VCaP (cell line): ENCODE results near the gene PITPNC1.
A peak's percentile ranks its signal among the peaks of the same experiment; 100 is the strongest.
"Not testable (repeated sequence)": the region's sequence is repeated elsewhere in the genome, so short reads cannot be mapped to it uniquely, and the experiment has no call there.

ENCODE experiments used
- H3K27ac ChIP-seq: fragments of 450-650 bp; 2 replicates; pipeline ENCODE4 v1.5.1; 2017
- TF ChIP-seq, protein P1 (sequence below): fragments of 450-650 bp; conservative IDR thresholded peaks from 2 replicates; pipeline ENCODE4 v1.5.1; 2017; ENCODE audit warnings: mild to moderate bottlenecking, moderate library complexity

PITPNC1 gene

GRCh38 chr17:67629971-67630320 lies 252.9 kb downstream of the PITPNC1 start:
- 0 out of 2 replicates have a peak overlapping the region, but pooled peaks have one; percentile 4 for H3K27ac ChIP-seq
- TF ChIP-seq, protein P1, sequence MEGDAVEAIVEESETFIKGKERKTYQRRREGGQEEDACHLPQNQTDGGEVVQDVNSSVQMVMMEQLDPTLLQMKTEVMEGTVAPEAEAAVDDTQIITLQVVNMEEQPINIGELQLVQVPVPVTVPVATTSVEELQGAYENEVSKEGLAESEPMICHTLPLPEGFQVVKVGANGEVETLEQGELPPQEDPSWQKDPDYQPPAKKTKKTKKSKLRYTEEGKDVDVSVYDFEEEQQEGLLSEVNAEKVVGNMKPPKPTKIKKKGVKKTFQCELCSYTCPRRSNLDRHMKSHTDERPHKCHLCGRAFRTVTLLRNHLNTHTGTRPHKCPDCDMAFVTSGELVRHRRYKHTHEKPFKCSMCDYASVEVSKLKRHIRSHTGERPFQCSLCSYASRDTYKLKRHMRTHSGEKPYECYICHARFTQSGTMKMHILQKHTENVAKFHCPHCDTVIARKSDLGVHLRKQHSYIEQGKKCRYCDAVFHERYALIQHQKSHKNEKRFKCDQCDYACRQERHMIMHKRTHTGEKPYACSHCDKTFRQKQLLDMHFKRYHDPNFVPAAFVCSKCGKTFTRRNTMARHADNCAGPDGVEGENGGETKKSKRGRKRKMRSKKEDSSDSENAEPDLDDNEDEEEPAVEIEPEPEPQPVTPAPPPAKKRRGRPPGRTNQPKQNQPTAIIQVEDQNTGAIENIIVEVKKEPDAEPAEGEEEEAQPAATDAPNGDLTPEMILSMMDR: peak; percentile 71

- H3K27ac ChIP-seq: not testable (repeated sequence)
These were observed 253.8 kb downstream of the PITPNC1 start for GRCh38 chr17:67630836-67631235.

DNA sequence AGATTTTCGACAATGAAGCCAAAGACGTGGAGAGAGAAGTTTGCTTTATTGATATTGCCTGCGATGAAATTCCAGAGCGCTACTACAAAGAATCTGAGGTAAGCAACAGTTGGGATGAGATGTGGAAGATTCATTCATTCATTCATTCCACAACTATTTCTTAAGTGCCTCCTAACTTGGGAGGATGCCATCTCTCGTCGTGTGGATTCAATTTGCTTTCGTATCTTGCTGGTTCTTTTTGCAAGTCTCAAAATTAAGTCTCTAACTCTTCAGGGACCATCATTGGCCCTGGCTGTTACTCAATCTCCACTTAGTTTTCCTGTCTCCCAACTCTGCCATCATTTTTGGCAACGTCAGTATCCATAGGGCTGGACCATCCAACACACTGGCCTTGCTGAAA lies 255.1 kb downstream of the PITPNC1 start:
- no peak overlapping the region for H3K27ac ChIP-seq
- TF ChIP-seq, protein P1: no peak

GRCh38 chr17:67633751-67634211 lies 256.7 kb downstream of the PITPNC1 start:
- no peak overlapping the region for H3K27ac ChIP-seq
- TF ChIP-seq, protein P1: no peak

DNA sequence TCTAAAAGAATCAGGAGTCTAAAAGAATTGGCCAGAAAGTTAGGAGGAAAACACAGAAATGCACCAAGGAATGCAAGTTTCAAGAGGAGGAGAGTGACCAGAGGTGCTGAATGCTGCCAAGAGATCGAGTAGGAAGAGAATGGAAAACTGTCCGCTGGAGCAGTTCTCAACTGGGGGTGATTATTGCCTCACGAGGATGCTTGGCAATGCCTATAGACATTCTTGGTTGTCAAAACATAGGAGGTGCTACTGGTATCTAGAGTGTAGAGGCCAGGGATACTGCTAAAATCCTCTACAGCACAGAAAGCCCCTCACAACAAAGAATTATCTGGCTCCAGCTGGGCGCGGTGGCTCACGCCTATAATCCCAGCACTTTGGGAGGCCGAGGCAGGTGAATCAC lies 258.6 kb downstream of the PITPNC1 start:
- TF ChIP-seq, protein P1: no peak
- H3K27ac ChIP-seq: peak overlapping the region; percentile 97; the same call in 1 of the 2 replicates

GRCh38 chr17:67636312-67636711 lies 259.2 kb downstream of the PITPNC1 start:
- peak overlapping the region; percentile 97 for H3K27ac ChIP-seq
- TF ChIP-seq, protein P1: no peak

DNA sequence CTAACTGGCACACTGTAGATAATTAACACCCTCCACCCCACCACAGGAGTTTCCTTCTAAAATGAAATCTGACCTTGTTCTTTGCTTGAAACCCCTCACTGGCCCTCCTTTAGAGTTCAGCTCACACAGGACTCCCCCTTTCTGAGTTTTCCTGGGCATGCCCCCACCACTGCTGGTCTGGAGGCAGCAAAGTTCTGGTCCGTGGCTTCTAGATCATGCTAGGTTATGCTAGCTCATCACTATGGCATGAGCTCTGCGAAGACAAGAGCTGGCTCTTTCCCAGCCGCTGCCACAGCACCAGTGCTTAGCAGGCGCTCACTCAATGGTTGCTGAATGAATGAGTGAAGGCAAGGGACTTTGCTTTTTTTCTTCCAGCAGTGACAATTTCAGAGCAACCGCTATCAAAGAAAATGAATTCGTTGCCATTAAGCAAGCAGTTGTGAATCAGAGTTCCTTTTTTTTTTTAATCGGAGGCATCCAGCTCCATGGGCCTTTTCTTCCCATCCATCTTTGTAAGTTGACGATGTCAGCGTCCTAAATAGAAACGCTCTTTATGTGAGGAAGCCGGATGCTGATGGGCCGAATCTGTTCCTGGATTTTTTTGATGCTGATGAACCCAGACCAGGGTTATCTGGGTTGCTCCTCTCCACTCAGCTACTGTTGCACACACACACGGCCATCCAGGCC lies 259.9 kb downstream of the PITPNC1 start:
- TF ChIP-seq, protein P1: no peak
- peak overlapping the region; percentile 97 for H3K27ac ChIP-seq

GRCh38 chr17:67637901-67638641 lies 261.0 kb downstream of the PITPNC1 start:
- peak overlapping the region; percentile 97 for H3K27ac ChIP-seq
- TF ChIP-seq, protein P1: no peak
